Breast epithelium (tissue), 4 donors: ENCODE measurements around the gene DUSP6. TPM values are rescaled to one million over a fixed set of nuclear protein-coding genes. Genes with fewer than 3 reads are reported as not detected.

Experiments
- DNase-seq, 2 donors: peaks; one replicate each; pipeline ENCODE4 v3.0.0-alpha.2; 2019; ENCODE audit warnings: low spot score in 2 of 2
- H3K27ac ChIP-seq, 2 donors: fragments of 200-600 bp; sonication (generic) in 1 of 2; one replicate each; pipeline ENCODE4 v1.5.1; 2016 to 2019; ENCODE audit warnings: mild to moderate bottlenecking in 1 of 2
- H3K27me3 ChIP-seq, 2 donors: fragments of 200-600 bp; sonication (generic) in 1 of 2; one replicate each; pipeline versions ENCODE4 v1.5.1 to v1.6.0; 2017 to 2019; ENCODE audit warnings: control low read depth in 1 of 2, mild to moderate bottlenecking in 1 of 2
- H3K36me3 ChIP-seq: fragments of 200-600 bp; one replicate; pipeline ENCODE4 v1.5.1; 2019
- H3K4me1 ChIP-seq, 2 donors: fragments of 200-600 bp; sonication (generic); one replicate each; pipeline ENCODE4 v1.5.1; 2016 to 2019; ENCODE audit warnings: control low read depth in 1 of 2
- H3K4me3 ChIP-seq, 3 donors: fragments of 200-600 bp; sonication (generic); 1 replicate in 2 of 3; 2 replicates in 1 of 3; pipeline ENCODE4 v1.5.1; 2016 to 2019; ENCODE audit warnings: mild to moderate bottlenecking in 3 of 3, moderate library complexity in 2 of 3
- H3K9me3 ChIP-seq, 2 donors: fragments of 200-600 bp; sonication (generic) in 1 of 2; one replicate each; pipeline ENCODE4 v1.5.1; 2016 to 2019; ENCODE audit warnings: control low read depth in 1 of 2
- CTCF ChIP-seq, 3 donors: fragments of 450-650 bp; IDR thresholded peaks; one replicate each; pipeline ENCODE4 v1.5.1; 2016 to 2017; ENCODE audit warnings: antibody characterized with exemption in 3 of 3, mild to moderate bottlenecking in 3 of 3, moderate library complexity in 3 of 3
- POLR2A ChIP-seq: fragments of 450-650 bp; IDR thresholded peaks from one replicate; pipeline ENCODE4 v1.6.1; 2016; ENCODE audit warnings: antibody characterized with exemption, mild to moderate bottlenecking, moderate library complexity
- POLR2AphosphoS5 ChIP-seq, 3 donors: sonication (generic); formaldehyde crosslinking; IDR thresholded peaks; one replicate each; pipeline ENCODE4 v1.6.1; 2017; ENCODE audit warnings: antibody characterized with exemption in 3 of 3
- intact Hi-C: fragments of 100-400 bp; cut with DNase I; formaldehyde crosslinking; loops from one replicate; pipeline ENCODE4 v1.15.1; 2023; ENCODE audit warnings: low total_unique reads
- total RNA-seq, 3 donors: library from RNA; depleted of rRNA; stranded (reverse); fragments of >200 nt; gene quantifications; one replicate each; pipeline ENCODE4 v1.1.0, GENCODE V29; 2016

DUSP6 gene
- total RNA-seq, 3 donors from 2014 or later = 53.8 to 97.5 (median 88.8) TPM

- Histone ChIP-seq H3K36me3 (no peaks in the 10 kb centered on the region), H3K27ac (peak overlapping the region; percentile 98 to 99), H3K27me3 (no peaks in the 10 kb centered on the region), H3K4me3 (peak overlapping the region; percentile 85 to 93 (median 91)), H3K4me1 (peaks cover 0 to 10% of the 10 kb centered on the region in 2 donors), H3K9me3 (no peaks in the 10 kb centered on the region)
- DNase-seq = no peak
- intact Hi-C loops = loop anchor here (10.0 kb wide), 1 partner anchor 104 kb away; no protein-coding TSS in a partner anchor
- TF ChIP-seq POLR2AphosphoS5 (IDR thresholded peaks at IDR 0.05) = peak in 1 of 3 donors; percentile 55
- TF ChIP-seq CTCF (IDR thresholded peaks at IDR 0.05) = no peak
- TF ChIP-seq POLR2A = no peak
These were observed 1.4 kb downstream of the DUSP6 start for GRCh38 chr12:89350630-89351488.

DNA sequence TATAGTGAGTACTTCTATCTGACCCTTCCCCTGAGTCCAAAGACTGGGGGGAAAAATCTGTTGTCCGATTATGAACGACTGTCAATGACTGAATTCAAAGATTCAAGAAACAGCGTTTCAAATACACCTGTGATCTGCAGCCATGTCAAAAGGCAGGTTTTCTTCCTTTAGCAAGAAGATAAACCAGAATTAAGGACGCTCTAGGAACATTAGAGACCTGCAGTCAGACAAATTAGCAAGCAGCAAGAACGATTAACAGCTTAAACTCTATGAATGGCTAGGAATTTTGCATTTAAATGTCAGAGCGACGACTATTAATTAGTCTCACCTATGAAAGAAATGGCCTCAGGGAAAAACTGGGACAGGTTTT is 2.1 kb downstream of the DUSP6 start:
- TF ChIP-seq POLR2A (peak; percentile 1), POLR2AphosphoS5 (IDR thresholded peaks at IDR 0.05) (no peak), CTCF (IDR thresholded peaks at IDR 0.05) (no peak)
- intact Hi-C loops = loop anchor here (10.0 kb wide), 1 partner anchor 105 kb away; no protein-coding TSS in a partner anchor
- DNase-seq = no peak
- H3K4me1 ChIP-seq = peaks cover 0 to 10% of the 10 kb centered on the region in 2 donors
- H3K27ac ChIP-seq = peak overlapping the region; percentile 98 to 99
- H3K27me3 ChIP-seq = no peaks in the 10 kb centered on the region
- no peaks in the 10 kb centered on the region for H3K36me3 ChIP-seq
- peak overlapping the region; percentile 85 to 93 (median 91) for H3K4me3 ChIP-seq
- no peaks in the 10 kb centered on the region for H3K9me3 ChIP-seq

DNA sequence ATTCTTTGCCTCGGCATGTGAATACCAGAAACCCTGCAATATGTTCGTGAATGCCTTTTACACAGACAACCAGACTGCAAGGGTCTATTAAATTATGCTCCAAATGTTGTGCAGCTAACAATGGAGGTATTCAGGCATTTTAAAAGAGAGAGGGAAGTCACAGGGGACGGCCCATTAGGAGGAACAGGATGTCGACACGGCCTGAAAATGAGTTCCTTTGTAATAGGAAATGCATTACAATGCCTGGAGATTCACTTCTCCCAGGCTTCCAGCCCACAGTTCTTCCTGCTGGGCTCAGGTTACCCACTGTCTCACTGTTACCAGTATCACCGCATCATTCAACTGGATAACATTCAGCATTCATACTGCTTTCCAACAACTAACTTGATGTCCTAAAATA is 2.5 kb downstream of the DUSP6 start:
- H3K4me1 ChIP-seq = peaks cover 0 to 10% of the 10 kb centered on the region in 2 donors
- peak overlapping the region; percentile 98 to 99 for H3K27ac ChIP-seq
- intact Hi-C loops = loop anchor here (10.0 kb wide), 1 partner anchor 105 kb away; no protein-coding TSS in a partner anchor
- TF ChIP-seq POLR2A (peak; percentile 12), POLR2AphosphoS5 (IDR thresholded peaks at IDR 0.05) (peak in 1 of 3 donors; percentile 21), CTCF (IDR thresholded peaks at IDR 0.05) (no peak)
- no peaks in the 10 kb centered on the region for H3K27me3 ChIP-seq
- H3K4me3 ChIP-seq = peak overlapping the region; percentile 85 to 93 (median 91)
- H3K36me3 ChIP-seq = no peaks in the 10 kb centered on the region
- peak in 1 of 2 donors; percentile 43 for DNase-seq
- H3K9me3 ChIP-seq = no peaks in the 10 kb centered on the region

- DNase-seq = peak in 1 of 2 donors; percentile 60
- Histone ChIP-seq H3K27me3 (no peaks in the 10 kb centered on the region), H3K27ac (peak overlapping the region; percentile 98 to 99), H3K9me3 (no peaks in the 10 kb centered on the region), H3K4me1 (peaks cover 0 to 10% of the 10 kb centered on the region in 2 donors), H3K36me3 (no peaks in the 10 kb centered on the region), H3K4me3 (peak overlapping the region; percentile 85 to 93 (median 91))
- TF ChIP-seq CTCF (IDR thresholded peaks at IDR 0.05) (no peak), POLR2AphosphoS5 (IDR thresholded peaks at IDR 0.05) (no peak), POLR2A (no peak)
- intact Hi-C loops = no loop called here
These were observed 3.2 kb downstream of the DUSP6 start for GRCh38 chr12:89348894-89349699.
